ENCODE data around the gene MTHFD1L.

The MTHFD1L gene

GRCh38 chr6:151012321-151013294, 147.1 kb downstream of the MTHFD1L start:
- no peak for DNase-seq (ENCODE audit: low spot score)

GRCh38 chr6:151014404-151015100, 149.1 kb downstream of the MTHFD1L start:
- FAIRE-seq (no peak), DNase-seq (ENCODE audit: low spot score) (peak; percentile 53)

More at GRCh38 chr6:151012321-151013294, 147.1 kb downstream of the MTHFD1L start:
- no peak for FAIRE-seq

GRCh38 chr6:151015101-151015700, 149.7 kb downstream of the MTHFD1L start:
- DNase-seq (ENCODE audit: low spot score): no peak
- FAIRE-seq: no peak

GRCh38 chr6:151016107-151016506, 150.6 kb downstream of the MTHFD1L start:
- DNase-seq (ENCODE audit: low spot score) (no peak), FAIRE-seq (no peak)

- DNase-seq (ENCODE audit: low spot score): peak; percentile 64
- FAIRE-seq: no peak
Observed at GRCh38 chr6:151018046-151018445, 152.5 kb downstream of the MTHFD1L start.

GRCh38 chr6:151018911-151019782, 153.6 kb downstream of the MTHFD1L start:
- FAIRE-seq (no peak), DNase-seq (ENCODE audit: low spot score) (no peak)

DNA sequence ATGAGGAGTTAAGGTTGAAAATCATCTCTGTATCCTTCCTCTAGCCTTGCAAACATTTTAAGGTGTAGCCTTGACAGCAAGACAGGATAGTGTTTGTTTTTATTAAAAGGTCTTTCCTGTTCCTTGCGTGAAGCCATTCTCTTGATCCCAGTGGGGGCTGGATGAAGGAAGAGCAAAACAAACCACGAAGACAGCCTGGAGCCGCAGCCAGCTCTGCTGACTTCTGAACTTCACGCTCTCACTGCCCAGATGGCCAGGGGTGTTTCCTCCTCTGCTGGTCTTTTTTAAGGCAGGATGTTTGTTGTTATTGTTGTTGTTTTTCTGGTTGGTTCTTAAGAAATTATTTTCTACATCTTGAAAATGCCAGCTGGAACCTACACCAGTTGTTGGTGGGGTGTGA, 156.4 kb downstream of the MTHFD1L start:
- DNase-seq (ENCODE audit: low spot score) (no peak), FAIRE-seq (no peak)

DNA sequence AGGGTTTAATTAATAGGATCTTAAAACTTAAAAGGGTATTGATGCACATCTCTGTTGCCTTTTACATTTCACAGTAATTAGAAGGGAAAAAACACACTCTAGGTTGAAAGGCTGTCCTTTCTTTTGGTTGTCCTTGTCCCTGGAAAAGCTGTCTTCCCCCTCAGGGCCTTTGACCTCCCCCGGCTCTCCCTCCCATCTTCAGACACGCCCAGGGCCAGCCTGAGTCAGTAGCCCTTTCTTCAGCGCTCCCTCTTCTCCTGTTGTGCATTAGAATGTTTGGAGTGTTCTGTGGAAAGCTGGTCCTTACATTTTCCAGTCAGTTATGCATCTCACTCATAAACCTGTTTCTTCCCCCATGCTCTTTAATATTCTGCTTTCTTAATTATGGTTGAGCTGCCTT, 157.0 kb downstream of the MTHFD1L start:
- FAIRE-seq (no peak), DNase-seq (ENCODE audit: low spot score) (no peak)

DNA sequence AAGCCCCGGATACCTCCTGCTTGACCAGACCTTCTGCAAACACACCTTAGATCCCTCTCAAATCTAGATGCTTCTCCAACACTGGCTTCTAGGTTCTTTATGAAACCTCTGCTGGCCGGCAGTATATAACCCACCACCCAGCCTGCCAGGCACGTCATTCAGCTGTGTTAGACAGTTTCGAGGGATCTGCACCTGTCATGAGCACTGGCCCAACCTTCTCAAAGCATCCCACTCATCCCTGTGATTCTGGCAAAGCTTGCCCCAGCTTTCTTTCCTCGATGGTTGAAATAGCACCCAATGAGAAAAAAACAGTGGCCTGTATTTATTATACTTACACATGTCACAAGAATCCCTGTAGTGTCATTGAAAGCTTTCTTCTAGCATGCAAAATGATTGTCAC, 157.8 kb downstream of the MTHFD1L start:
- FAIRE-seq (no peak), DNase-seq (ENCODE audit: low spot score) (no peak)

DNA sequence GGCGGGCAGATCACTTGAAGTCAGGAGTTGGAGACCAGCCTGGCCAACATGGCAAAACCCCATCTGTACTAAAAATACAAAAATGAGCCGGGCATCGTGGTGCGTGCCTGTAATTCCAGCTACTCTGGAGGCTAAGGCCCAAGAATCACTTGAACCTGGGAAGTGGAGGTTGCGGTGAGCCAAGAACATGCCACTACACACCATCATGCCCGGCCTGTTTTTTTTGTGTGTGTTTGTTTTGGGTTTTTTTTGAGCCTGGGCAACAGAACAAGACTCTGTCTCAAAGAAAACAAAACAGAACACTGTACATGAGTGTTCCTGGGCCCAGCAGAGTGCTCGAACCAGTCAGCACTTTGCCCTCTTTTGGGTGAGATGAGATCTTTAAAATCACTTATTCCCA, 159.1 kb downstream of the MTHFD1L start:
- FAIRE-seq (no peak), DNase-seq (ENCODE audit: low spot score) (no peak)

DNA sequence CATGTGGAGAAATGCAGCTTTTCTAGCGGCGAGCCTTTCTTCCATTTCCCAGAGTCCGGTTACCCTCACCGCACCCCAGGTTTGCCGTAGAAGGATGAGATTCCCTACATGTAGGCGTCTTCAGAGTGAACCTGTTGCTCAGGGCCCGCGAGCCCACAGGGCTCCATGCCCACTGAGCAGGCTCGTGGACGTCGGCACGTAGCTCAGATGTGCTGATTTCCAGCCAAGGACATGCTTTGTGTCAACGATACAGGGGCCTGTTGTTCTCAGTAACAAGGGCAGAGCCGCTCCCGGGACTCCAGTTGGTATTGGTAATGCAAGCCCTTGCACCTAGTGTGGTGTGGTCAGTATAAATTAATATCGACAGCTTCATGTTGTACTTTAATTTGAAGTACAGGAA, 159.6 kb downstream of the MTHFD1L start:
- FAIRE-seq (no peak), DNase-seq (ENCODE audit: low spot score) (no peak)

GRCh38 chr6:151026041-151026663, 160.7 kb downstream of the MTHFD1L start:
- FAIRE-seq (no peak), DNase-seq (ENCODE audit: low spot score) (peak; percentile 24)

GRCh38 chr6:151027295-151027747, 161.8 kb downstream of the MTHFD1L start:
- FAIRE-seq (no peak), DNase-seq (ENCODE audit: low spot score) (no peak)

GRCh38 chr6:151027936-151028838, 162.7 kb downstream of the MTHFD1L start:
- FAIRE-seq: no peak

DNA sequence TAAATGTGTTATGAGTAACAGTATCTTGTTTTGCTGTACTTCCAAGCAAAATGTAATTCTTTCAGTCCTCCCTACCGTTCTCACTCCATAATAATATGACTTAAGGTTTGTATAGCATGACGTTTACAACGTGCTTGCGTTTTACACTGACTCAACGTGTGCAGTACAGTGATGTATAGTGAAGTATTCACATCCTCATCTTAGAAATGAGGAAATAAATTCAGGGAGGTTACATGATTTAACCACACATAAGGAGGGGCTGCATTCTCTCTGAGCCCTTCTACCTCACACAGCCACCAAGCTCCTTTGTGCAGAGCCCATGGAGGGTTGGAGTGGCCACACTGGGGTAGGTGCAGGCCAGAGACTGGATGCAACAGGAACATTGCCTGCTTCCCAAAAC, 164.5 kb downstream of the MTHFD1L start:
- FAIRE-seq (no peak), DNase-seq (ENCODE audit: low spot score) (no peak)

More at GRCh38 chr6:151027936-151028838, 162.7 kb downstream of the MTHFD1L start:
- DNase-seq (ENCODE audit: low spot score): no peak

GRCh38 chr6:151032034-151032433, 166.5 kb downstream of the MTHFD1L start:
- DNase-seq (ENCODE audit: low spot score): no peak
- FAIRE-seq: no peak

DNA sequence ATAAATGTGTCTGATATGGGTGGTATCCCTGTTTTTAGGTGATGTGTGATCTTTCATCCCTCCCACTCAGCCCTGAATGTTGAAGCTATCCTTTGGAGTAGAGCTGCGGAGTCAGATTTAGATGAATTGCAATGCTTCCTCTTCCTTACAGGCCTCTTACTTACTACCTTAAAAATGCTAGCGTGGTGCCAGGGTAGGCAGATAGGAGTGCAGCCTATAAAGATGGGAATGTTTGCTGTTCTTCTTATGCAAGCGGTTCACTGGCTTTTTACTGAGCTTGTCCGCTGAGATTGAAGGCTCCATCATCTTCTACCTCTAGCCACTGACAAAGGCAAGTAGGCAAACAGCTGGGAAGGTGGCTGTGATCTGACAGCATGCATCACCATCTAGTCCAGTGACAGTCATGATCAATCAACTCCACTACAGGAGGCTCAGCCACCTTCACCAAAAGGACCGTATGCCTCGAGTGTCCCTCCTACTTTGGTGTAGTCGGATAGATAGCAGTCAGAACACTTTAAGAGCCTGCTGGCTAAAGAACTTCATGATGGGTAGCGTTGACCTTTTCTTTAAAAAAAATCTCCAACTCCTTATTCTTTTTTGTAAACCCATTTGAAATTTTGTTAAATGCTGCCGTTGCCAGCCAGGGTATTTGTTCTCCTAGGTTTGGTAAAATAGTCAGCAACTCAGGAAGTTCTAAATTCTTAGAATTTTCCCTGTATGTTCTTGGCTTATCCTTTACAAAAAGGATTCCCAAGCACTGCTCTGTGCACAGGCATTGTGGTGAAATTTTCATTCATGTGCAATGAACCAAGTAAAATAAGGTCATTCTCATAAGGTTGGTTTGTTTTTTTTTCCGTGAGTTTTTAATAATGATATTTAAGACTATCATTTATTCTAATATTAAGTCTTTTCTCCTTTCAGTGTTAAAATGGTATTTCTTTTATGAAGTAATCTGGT, 169.6 kb downstream of the MTHFD1L start:
- FAIRE-seq: peak; percentile 74
- peak; percentile 25 for DNase-seq (ENCODE audit: low spot score)

DNA sequence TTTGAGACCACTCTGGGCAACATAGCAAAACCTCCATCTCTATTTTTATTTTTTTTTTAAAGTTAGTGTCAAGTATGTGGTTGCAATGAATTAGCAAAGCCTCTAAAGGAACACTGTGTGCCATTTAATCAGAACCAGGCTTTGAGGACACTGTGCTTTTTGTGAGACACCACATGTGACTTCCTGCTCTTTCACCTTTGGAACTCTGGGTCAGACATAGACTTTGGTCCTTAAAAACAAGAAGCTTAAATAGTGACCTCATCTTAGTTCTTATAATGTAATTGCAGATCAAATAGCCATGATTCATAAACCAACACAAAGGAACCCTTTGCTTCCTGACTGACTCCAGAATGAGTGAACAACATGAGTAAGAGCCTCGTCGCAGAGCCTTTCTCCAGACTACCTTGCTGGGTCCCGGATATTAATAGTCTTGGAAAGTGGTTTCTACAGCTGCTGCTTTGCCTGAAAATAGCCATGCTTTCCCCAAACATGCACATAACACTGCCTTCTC, 170.8 kb downstream of the MTHFD1L start:
- DNase-seq (ENCODE audit: low spot score): peak; percentile 97
- FAIRE-seq: peak; percentile 91
